ENCODE measurements around the gene PLEKHN1. TPM values are rescaled to one million over a fixed set of nuclear protein-coding genes. Genes with fewer than 3 reads are reported as not detected.
A peak's percentile ranks its signal among the peaks of the same experiment; 100 is the strongest.

The PLEKHN1 gene
- polyA plus RNA-seq, 1 experiment, result 0.88 TPM

DNA sequence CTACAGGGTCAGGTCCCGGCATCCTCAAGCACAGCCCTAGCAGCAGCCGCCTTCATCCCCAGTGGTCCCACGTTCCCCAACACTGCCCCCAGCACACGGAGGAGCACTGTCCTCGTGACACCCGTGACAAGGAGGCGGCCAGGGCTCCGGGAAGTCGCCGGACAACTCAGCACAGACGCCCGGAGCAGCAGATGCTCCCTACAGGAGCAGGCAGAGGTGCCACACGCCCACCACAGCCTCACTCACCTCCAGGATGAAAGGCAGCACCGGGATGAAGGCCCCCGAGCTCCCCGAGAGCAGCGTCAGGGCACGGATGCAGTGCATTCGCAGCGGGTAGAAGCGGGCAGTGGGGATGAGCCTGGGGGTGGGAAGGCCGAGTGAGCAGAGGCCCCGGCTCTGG is 15.4 kb upstream of the PLEKHN1 start:
- no peaks in the 10 kb centered on the region for H3K27me3 ChIP-seq (ENCODE audit: control insufficient read depth, insufficient read depth, low read length)
- H3K4me3 ChIP-seq (ENCODE audit: low read depth, low read length), result no peak overlapping the region
- POLR2A ChIA-PET, result no interaction called here
- H3K36me3 ChIP-seq (ENCODE audit: control insufficient read depth, insufficient read depth, low read length), result peaks cover 61% of the 10 kb centered on the region
- CTCF ChIA-PET, result interaction anchor here (0.9 to 1.6 kb wide), 2 partner anchors 9 to 10 kb away, joined by 5 to 6 read pairs; no protein-coding TSS in a partner anchor
- TF ChIP-seq, protein P1, sequence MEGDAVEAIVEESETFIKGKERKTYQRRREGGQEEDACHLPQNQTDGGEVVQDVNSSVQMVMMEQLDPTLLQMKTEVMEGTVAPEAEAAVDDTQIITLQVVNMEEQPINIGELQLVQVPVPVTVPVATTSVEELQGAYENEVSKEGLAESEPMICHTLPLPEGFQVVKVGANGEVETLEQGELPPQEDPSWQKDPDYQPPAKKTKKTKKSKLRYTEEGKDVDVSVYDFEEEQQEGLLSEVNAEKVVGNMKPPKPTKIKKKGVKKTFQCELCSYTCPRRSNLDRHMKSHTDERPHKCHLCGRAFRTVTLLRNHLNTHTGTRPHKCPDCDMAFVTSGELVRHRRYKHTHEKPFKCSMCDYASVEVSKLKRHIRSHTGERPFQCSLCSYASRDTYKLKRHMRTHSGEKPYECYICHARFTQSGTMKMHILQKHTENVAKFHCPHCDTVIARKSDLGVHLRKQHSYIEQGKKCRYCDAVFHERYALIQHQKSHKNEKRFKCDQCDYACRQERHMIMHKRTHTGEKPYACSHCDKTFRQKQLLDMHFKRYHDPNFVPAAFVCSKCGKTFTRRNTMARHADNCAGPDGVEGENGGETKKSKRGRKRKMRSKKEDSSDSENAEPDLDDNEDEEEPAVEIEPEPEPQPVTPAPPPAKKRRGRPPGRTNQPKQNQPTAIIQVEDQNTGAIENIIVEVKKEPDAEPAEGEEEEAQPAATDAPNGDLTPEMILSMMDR (IDR thresholded peaks at IDR 0.05; ENCODE audit: insufficient read depth, low read depth, low read length), result no peak
- DNase-seq (ENCODE audit: low read depth), result no peak

DNA sequence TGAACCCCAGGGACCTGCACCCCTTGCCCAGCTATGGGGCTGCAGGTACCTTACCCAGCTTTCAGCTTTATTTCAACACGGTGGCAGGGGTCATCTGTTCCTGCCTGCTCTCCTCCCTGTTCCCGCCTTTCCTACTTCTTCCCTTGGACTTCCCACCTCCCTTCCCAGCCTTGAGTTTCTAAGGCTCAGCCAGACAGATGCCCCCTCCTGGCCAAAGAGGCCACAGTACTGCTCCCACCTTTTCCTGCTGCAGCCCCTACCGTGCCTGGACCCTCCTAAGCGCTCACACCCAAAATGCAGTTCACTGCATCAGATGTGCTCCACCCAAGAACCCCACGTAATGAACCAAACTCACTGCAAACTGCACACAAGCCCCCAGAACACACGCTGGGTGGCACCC is 14.9 kb upstream of the PLEKHN1 start:
- TF ChIP-seq, protein P1 (IDR thresholded peaks at IDR 0.05; ENCODE audit: insufficient read depth, low read depth, low read length), result peak; percentile 45; the same call in 1 of the 2 replicates
- CTCF ChIA-PET, result interaction anchor here (0.9 to 1.6 kb wide), 4 partner anchors 9 to 48 kb away, joined by 3 to 6 read pairs (median 4); no protein-coding TSS in a partner anchor
- H3K36me3 ChIP-seq (ENCODE audit: control insufficient read depth, insufficient read depth, low read length), result peaks cover 65% of the 10 kb centered on the region
- H3K4me3 ChIP-seq (ENCODE audit: low read depth, low read length), result no peak overlapping the region
- POLR2A ChIA-PET, result no interaction called here
- no peak for DNase-seq (ENCODE audit: low read depth)
- no peaks in the 10 kb centered on the region for H3K27me3 ChIP-seq (ENCODE audit: control insufficient read depth, insufficient read depth, low read length)

DNA sequence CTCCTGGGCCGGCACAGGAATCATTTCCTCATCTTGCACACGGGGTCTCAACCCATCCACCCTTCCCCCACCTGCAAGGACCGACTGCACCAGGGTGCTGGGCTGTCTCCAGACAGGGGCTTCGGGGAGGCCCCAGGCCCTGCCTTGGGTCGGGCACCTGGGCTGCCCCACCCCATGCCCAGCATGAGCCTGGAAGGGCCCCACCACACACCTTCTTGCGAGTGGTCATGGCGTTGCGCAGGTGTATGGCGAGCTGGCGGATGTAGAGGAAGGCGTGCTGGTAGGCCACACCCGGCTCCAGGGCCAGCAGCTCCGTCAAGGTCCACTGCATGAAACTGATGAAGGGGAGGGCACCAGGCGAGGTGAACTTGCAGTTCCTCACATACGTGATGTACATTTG is 14.1 kb upstream of the PLEKHN1 start:
- POLR2A ChIA-PET, result no interaction called here
- no peak for DNase-seq (ENCODE audit: low read depth)
- H3K4me3 ChIP-seq (ENCODE audit: low read depth, low read length), result no peak overlapping the region

DNA sequence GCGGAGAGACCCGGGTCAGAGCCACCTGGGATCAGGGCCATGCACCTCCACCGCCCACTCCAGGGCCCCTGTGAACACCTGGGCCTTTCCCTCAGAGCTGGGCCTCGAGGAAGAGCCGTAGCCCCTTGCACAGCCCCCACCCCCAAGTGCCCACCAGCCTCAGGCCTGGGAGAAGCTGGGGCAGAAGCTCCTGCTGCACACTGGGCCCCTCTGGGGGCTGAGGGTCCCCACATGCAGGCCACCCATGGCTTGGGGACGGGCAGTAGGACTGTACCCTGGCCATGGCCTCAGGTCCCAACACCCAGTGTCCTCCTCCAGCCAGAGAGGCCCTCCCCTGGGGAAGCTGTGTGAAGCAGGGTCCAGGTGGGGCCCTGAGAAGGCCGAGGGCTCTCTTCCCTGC is 13.7 kb upstream of the PLEKHN1 start:
- no peak overlapping the region for H3K4me3 ChIP-seq (ENCODE audit: low read depth, low read length)
- CTCF ChIA-PET, result interaction anchor here (1.0 to 1.1 kb wide), 2 partner anchors 24 to 49 kb away, joined by 3 to 4 read pairs; no protein-coding TSS in a partner anchor
- H3K36me3 ChIP-seq (ENCODE audit: control insufficient read depth, insufficient read depth, low read length), result peaks cover 70% of the 10 kb centered on the region
- no peaks in the 10 kb centered on the region; the same call in 1 of the 2 replicates for H3K27me3 ChIP-seq (ENCODE audit: control insufficient read depth, insufficient read depth, low read length)
- TF ChIP-seq, protein P1 (IDR thresholded peaks at IDR 0.05; ENCODE audit: insufficient read depth, low read depth, low read length), result no peak
- POLR2A ChIA-PET, result no interaction called here
- DNase-seq (ENCODE audit: low read depth), result no peak

More for the DNA sequence above, 14.1 kb upstream of the PLEKHN1 start:
- CTCF ChIA-PET, result interaction anchor here (1.0 to 1.6 kb wide), 4 partner anchors 12 to 49 kb away, joined by 3 to 6 read pairs (median 4); no protein-coding TSS in a partner anchor
- H3K36me3 ChIP-seq (ENCODE audit: control insufficient read depth, insufficient read depth, low read length), result peaks cover 71% of the 10 kb centered on the region
- no peaks in the 10 kb centered on the region; the same call in 1 of the 2 replicates for H3K27me3 ChIP-seq (ENCODE audit: control insufficient read depth, insufficient read depth, low read length)
- TF ChIP-seq, protein P1 (IDR thresholded peaks at IDR 0.05; ENCODE audit: insufficient read depth, low read depth, low read length), result no peak

DNA sequence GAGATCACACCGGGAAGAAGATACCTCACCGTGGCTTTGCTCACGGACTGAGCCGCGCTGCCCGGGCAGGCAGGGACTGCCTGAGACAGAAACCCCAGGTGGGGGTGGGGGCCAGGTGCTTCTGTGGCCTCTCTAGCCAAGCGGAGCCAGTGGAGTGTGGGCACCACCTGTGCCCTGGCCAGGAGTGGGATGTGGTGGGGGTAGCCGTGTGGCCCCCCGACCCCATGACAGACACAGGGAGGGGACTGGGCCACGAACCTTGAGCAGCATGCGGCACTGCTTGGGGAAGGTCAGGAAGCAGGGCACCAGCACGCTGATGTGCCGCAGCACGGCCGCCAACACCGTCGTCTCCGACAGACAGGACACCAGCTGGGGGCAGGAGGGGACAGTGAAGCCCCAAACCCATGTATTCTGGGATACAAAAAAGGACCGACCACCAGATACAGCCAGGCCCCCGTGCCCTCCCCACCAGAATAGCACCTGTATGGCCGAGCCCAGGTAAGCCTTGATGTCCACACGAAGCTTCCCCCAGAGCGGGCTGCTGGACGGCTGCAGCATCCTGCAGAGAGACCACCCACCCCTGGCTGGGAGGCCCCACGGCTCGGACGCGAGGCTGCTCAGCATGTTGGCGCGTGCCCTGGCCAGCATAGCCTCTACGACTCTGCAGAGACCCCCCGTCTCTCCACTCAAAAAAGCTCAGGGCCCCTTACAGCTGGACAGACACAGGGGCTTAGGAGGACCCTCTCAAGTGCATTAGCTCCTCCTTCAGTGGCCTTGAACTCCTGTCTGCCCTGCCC is 12.6 kb upstream of the PLEKHN1 start:
- no peak overlapping the region for H3K4me3 ChIP-seq (ENCODE audit: low read depth, low read length)
- peaks cover 61% of the 10 kb centered on the region for H3K36me3 ChIP-seq (ENCODE audit: control insufficient read depth, insufficient read depth, low read length)
- ChIA-PET CTCF (interaction anchor here (1.1 kb wide), 1 partner anchor 23 kb away, joined by 4 read pairs; no protein-coding TSS in a partner anchor), POLR2A (no interaction called here)
- no peaks in the 10 kb centered on the region; the same call in 1 of the 2 replicates for H3K27me3 ChIP-seq (ENCODE audit: control insufficient read depth, insufficient read depth, low read length)
- TF ChIP-seq, protein P1 (IDR thresholded peaks at IDR 0.05; ENCODE audit: insufficient read depth, low read depth, low read length), result no peak
- no peak for DNase-seq (ENCODE audit: low read depth)
